Measurements from ENCODE around the gene ZNF267.

The ZNF267 gene

DNA sequence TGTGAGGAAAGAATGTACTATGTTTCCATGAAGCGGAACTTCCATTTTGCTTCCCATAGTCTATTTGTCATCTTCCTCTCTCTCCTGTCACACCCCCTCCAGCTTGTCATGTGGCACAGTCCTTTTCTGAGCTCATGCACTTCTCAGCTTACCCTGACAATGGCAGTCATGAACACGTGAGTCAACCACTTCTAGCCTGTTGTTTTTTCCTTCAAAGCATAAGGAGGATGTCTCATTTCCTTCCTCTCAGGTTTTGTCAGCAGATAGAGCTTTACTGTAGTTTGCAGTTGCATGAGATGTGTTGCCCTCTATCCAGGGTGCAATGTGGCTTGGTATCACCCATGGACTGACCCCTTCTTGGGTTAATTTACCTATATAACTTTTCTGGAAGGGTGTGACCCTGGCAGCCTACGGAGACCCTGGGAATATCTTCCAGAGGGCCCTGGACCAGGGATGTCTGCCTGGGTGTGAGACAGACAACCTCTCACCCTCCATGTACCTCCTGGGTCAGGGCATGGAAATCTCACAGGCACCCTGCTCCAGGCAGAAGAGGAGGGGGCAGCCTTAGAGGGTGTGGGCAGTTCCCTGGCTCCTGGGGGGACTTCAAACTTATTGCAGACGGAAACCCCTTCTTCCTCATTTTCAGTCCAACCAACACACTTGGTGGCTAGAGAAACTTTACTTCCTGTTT, 4.0 kb upstream of the ZNF267 start (continued):
- TF ChIP-seq SP3 (tag by site-specific recombination; IDR thresholded peaks at IDR 0.05) (peak; percentile 34; the same call in 1 of the 2 replicates), ZNF701 (tag by site-specific recombination; IDR thresholded peaks at IDR 0.05) (no peak), ZNF629 (tag by site-specific recombination; IDR thresholded peaks at IDR 0.05) (peak; percentile 73), ZNF560 (tag by site-specific recombination; IDR thresholded peaks at IDR 0.05; ENCODE audit: borderline replicate concordance) (no peak), ZBTB8A (tag by site-specific recombination; IDR thresholded peaks at IDR 0.05) (no peak), ZNF155 (tag by site-specific recombination; IDR thresholded peaks at IDR 0.05) (no peak), SP7 (tag by site-specific recombination; IDR thresholded peaks at IDR 0.05) (peak; percentile 30; the same call in 1 of the 2 replicates), ZSCAN23 (tag by site-specific recombination; IDR thresholded peaks at IDR 0.05) (no peak), ZNF184 (tag by site-specific recombination; IDR thresholded peaks at IDR 0.05) (peak; percentile 96), KLF10 (tag by site-specific recombination; IDR thresholded peaks at IDR 0.05) (peak; percentile 81), YY2 (tag by site-specific recombination; IDR thresholded peaks at IDR 0.05) (0 out of 2 replicates have a peak, but pooled peaks have one; percentile 42), ZSCAN30 (tag by site-specific recombination; IDR thresholded peaks at IDR 0.05) (no peak), ZNF114 (tag by site-specific recombination; IDR thresholded peaks at IDR 0.05) (no peak), ZNF416 (tag by site-specific recombination; IDR thresholded peaks at IDR 0.05) (no peak), ZNF24 (tag by site-specific recombination; IDR thresholded peaks at IDR 0.05) (peak; percentile 59; the same call in 1 of the 2 replicates), EGR2 (tag by site-specific recombination; IDR thresholded peaks at IDR 0.05; ENCODE audit: low read depth) (no peak), ZNF426 (tag by site-specific recombination; IDR thresholded peaks at IDR 0.05) (no peak), ZNF837 (tag by site-specific recombination; IDR thresholded peaks at IDR 0.05) (no peak), ZNF221 (tag by site-specific recombination; IDR thresholded peaks at IDR 0.05; ENCODE audit: borderline replicate concordance) (no peak), CTCF (tag by site-specific recombination; IDR thresholded peaks at IDR 0.05) (no peak), ZBTB48 (tag by site-specific recombination; IDR thresholded peaks at IDR 0.05) (no peak), ZSCAN4 (tag by site-specific recombination; IDR thresholded peaks at IDR 0.05) (no peak), ZNF239 (tag by site-specific recombination; IDR thresholded peaks at IDR 0.05) (no peak)
- TF ChIP-seq, protein P1, sequence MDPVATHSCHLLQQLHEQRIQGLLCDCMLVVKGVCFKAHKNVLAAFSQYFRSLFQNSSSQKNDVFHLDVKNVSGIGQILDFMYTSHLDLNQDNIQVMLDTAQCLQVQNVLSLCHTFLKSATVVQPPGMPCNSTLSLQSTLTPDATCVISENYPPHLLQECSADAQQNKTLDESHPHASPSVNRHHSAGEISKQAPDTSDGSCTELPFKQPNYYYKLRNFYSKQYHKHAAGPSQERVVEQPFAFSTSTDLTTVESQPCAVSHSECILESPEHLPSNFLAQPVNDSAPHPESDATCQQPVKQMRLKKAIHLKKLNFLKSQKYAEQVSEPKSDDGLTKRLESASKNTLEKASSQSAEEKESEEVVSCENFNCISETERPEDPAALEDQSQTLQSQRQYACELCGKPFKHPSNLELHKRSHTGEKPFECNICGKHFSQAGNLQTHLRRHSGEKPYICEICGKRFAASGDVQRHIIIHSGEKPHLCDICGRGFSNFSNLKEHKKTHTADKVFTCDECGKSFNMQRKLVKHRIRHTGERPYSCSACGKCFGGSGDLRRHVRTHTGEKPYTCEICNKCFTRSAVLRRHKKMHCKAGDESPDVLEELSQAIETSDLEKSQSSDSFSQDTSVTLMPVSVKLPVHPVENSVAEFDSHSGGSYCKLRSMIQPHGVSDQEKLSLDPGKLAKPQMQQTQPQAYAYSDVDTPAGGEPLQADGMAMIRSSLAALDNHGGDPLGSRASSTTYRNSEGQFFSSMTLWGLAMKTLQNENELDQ (tag by site-specific recombination; IDR thresholded peaks at IDR 0.05; ENCODE audit: low read depth), result no peak
- TF ChIP-seq, protein P2, sequence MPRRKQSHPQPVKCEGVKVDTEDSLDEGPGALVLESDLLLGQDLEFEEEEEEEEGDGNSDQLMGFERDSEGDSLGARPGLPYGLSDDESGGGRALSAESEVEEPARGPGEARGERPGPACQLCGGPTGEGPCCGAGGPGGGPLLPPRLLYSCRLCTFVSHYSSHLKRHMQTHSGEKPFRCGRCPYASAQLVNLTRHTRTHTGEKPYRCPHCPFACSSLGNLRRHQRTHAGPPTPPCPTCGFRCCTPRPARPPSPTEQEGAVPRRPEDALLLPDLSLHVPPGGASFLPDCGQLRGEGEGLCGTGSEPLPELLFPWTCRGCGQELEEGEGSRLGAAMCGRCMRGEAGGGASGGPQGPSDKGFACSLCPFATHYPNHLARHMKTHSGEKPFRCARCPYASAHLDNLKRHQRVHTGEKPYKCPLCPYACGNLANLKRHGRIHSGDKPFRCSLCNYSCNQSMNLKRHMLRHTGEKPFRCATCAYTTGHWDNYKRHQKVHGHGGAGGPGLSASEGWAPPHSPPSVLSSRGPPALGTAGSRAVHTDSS (tag by site-specific recombination; IDR thresholded peaks at IDR 0.05), result 0 out of 2 replicates have a peak, but pooled peaks have one; percentile 46
- TF ChIP-seq, protein P3, sequence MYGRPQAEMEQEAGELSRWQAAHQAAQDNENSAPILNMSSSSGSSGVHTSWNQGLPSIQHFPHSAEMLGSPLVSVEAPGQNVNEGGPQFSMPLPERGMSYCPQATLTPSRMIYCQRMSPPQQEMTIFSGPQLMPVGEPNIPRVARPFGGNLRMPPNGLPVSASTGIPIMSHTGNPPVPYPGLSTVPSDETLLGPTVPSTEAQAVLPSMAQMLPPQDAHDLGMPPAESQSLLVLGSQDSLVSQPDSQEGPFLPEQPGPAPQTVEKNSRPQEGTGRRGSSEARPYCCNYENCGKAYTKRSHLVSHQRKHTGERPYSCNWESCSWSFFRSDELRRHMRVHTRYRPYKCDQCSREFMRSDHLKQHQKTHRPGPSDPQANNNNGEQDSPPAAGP (tag by site-specific recombination; IDR thresholded peaks at IDR 0.05), result 0 out of 2 replicates have a peak, but pooled peaks have one; percentile 57
- TF ChIP-seq, protein P4, sequence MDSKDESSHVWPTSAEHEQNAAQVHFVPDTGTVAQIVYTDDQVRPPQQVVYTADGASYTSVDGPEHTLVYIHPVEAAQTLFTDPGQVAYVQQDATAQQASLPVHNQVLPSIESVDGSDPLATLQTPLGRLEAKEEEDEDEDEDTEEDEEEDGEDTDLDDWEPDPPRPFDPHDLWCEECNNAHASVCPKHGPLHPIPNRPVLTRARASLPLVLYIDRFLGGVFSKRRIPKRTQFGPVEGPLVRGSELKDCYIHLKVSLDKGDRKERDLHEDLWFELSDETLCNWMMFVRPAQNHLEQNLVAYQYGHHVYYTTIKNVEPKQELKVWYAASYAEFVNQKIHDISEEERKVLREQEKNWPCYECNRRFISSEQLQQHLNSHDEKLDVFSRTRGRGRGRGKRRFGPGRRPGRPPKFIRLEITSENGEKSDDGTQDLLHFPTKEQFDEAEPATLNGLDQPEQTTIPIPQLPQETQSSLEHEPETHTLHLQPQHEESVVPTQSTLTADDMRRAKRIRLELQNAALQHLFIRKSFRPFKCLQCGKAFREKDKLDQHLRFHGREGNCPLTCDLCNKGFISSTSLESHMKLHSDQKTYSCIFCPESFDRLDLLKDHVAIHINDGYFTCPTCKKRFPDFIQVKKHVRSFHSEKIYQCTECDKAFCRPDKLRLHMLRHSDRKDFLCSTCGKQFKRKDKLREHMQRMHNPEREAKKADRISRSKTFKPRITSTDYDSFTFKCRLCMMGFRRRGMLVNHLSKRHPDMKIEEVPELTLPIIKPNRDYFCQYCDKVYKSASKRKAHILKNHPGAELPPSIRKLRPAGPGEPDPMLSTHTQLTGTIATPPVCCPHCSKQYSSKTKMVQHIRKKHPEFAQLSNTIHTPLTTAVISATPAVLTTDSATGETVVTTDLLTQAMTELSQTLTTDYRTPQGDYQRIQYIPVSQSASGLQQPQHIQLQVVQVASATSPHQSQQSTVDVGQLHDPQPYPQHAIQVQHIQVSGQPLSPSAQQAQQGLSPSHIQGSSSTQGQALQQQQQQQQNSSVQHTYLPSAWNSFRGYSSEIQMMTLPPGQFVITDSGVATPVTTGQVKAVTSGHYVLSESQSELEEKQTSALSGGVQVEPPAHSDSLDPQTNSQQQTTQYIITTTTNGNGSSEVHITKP (tag by site-specific recombination; IDR thresholded peaks at IDR 0.05), result peak; percentile 98
- TF ChIP-seq, protein P5, sequence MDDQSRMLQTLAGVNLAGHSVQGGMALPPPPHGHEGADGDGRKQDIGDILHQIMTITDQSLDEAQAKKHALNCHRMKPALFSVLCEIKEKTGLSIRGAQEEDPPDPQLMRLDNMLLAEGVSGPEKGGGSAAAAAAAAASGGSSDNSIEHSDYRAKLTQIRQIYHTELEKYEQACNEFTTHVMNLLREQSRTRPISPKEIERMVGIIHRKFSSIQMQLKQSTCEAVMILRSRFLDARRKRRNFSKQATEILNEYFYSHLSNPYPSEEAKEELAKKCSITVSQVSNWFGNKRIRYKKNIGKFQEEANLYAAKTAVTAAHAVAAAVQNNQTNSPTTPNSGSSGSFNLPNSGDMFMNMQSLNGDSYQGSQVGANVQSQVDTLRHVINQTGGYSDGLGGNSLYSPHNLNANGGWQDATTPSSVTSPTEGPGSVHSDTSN (CRISPR knock-in tag; IDR thresholded peaks at IDR 0.05), result no peak
